Transverse colon (tissue), 4 donors: ENCODE results near the gene PRKCI.
"Not testable (repeated sequence)": the region's sequence is repeated elsewhere in the genome, so short reads cannot be mapped to it uniquely, and the experiment has no call there.

Experiments used
- POLR2A ChIP-seq: fragments of 450-650 bp; IDR thresholded peaks from one replicate; pipeline ENCODE4 v1.6.1; 2016; ENCODE audit warnings: antibody characterized with exemption, mild to moderate bottlenecking, moderate library complexity
- POLR2AphosphoS5 ChIP-seq, 3 donors: sonication (generic); formaldehyde crosslinking; IDR thresholded peaks; one replicate each; pipeline ENCODE4 v1.6.1; 2016; ENCODE audit warnings: antibody characterized with exemption in 3 of 3
- TF ChIP-seq, protein P1 (sequence below), 5 experiments: fragments of 200-600 bp in 3 of 5; fragments of 450-650 bp in 2 of 5; sonication (generic) in 3 of 5; IDR thresholded peaks; 1 replicate in 2 of 5; 2 replicates in 3 of 5; pipeline ENCODE4 v1.5.1; 2016 to 2017; ENCODE audit warnings: antibody characterized with exemption in 5 of 5, inconsistent platforms in 3 of 5, mild to moderate bottlenecking in 2 of 5, moderate library complexity in 1 of 5

DNA sequence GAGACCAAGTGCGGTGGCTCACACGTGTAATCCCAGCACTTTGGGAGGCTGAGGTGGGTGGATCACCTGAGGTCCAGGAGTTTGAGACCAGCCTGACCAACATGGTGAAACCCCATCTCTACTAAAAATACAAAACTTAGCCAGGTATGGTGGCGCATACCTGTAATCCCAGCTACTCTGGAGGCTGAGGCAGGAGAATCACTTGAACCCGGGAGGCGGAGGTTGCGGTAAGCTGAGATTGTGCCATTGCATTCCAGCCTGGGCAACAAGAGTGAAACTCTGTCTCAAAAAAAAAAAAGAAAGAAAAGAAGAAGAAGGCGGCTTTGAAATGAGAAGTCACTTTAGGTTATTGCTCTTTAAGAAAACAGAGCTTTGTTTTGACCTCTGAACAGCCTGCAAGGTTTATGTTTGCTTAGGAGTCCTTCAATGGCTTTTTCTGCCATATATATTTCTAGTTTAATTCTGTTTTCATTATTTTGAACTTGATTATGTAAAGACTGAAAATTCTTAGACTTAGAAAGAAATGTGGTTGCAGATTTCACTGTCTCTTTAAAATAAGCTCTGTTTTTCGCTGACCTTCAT lies 47.5 kb downstream of the PRKCI start:
- not testable (repeated sequence) for TF ChIP-seq POLR2A; POLR2AphosphoS5 (IDR thresholded peaks at IDR 0.05)
- TF ChIP-seq, protein P1, sequence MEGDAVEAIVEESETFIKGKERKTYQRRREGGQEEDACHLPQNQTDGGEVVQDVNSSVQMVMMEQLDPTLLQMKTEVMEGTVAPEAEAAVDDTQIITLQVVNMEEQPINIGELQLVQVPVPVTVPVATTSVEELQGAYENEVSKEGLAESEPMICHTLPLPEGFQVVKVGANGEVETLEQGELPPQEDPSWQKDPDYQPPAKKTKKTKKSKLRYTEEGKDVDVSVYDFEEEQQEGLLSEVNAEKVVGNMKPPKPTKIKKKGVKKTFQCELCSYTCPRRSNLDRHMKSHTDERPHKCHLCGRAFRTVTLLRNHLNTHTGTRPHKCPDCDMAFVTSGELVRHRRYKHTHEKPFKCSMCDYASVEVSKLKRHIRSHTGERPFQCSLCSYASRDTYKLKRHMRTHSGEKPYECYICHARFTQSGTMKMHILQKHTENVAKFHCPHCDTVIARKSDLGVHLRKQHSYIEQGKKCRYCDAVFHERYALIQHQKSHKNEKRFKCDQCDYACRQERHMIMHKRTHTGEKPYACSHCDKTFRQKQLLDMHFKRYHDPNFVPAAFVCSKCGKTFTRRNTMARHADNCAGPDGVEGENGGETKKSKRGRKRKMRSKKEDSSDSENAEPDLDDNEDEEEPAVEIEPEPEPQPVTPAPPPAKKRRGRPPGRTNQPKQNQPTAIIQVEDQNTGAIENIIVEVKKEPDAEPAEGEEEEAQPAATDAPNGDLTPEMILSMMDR (IDR thresholded peaks at IDR 0.05): not testable (repeated sequence)
